Urothelium cell line (cell line): ENCODE results near the gene CREB3L4.
"Not testable (repeated sequence)": the region's sequence is repeated elsewhere in the genome, so short reads cannot be mapped to it uniquely, and the experiment has no call there.

Experiments used
- DNase-seq: peaks from one replicate; pipeline ENCODE4 v3.0.0; 2011; ENCODE audit warnings: low spot score, mixed read lengths
- FAIRE-seq: peaks from 2 replicates; lab custom pipeline; 2011; peaks lifted over from hg19 to GRCh38; lab: Jason Lieb, UNC

Gene CREB3L4

GRCh38 chr1:153958111-153958960 lies 9.4 kb upstream of the CREB3L4 start, which contains the start of gene CRTC2:
CRTC2 (minus strand) TSS chr1:153958612; CDS start chr1:153958497, 115 bp downstream.
- peak; percentile 77 for FAIRE-seq
- DNase-seq = peak; percentile 96

- FAIRE-seq = no peak
- DNase-seq = no peak
These were observed 8.8 kb upstream of the CREB3L4 start for GRCh38 chr1:153958961-153959260.

- DNase-seq (no peak), FAIRE-seq (no peak)
These were observed 8.2 kb upstream of the CREB3L4 start for GRCh38 chr1:153959454-153959853.

GRCh38 chr1:153960206-153960605 lies 7.5 kb upstream of the CREB3L4 start:
- no peak for DNase-seq
- FAIRE-seq = no peak

GRCh38 chr1:153961421-153961820 lies 6.3 kb upstream of the CREB3L4 start:
- no peak for DNase-seq
- FAIRE-seq = no peak

GRCh38 chr1:153962088-153963029 lies 5.3 kb upstream of the CREB3L4 start:
- no peak for FAIRE-seq
- DNase-seq = peak; percentile 22

GRCh38 chr1:153963030-153963849 lies 4.5 kb upstream of the CREB3L4 start, which contains the start of gene SLC39A1:
SLC39A1 (minus strand) TSS chr1:153963537; CDS start chr1:153962715, 822 bp downstream.
- FAIRE-seq (peak; percentile 82), DNase-seq (peak; percentile 96)

GRCh38 chr1:153963850-153964331 lies 3.8 kb upstream of the CREB3L4 start:
- DNase-seq (peak; percentile 55), FAIRE-seq (no peak)

- FAIRE-seq = no peak
These were observed 280 bp downstream of the CREB3L4 start for GRCh38 chr1:153968000-153968363.

GRCh38 chr1:153968408-153968807 lies 706 bp downstream of the CREB3L4 start:
- no peak for DNase-seq
- FAIRE-seq = no peak

More at GRCh38 chr1:153968000-153968363, 280 bp downstream of the CREB3L4 start:
- DNase-seq = no peak

- no peak for FAIRE-seq
These were observed 1.3 kb downstream of the CREB3L4 start for GRCh38 chr1:153968972-153969371.

GRCh38 chr1:153970346-153970745 lies 2.6 kb downstream of the CREB3L4 start:
- DNase-seq = no peak
- no peak for FAIRE-seq

More at GRCh38 chr1:153968972-153969371, 1.3 kb downstream of the CREB3L4 start:
- DNase-seq = no peak

GRCh38 chr1:153973071-153973470 lies 5.4 kb downstream of the CREB3L4 start:
- FAIRE-seq (no peak), DNase-seq (no peak)

GRCh38 chr1:153973525-153973924 lies 5.8 kb downstream of the CREB3L4 start:
- DNase-seq (no peak), FAIRE-seq (no peak)

- no peak for FAIRE-seq
- DNase-seq = no peak
These were observed 9.1 kb downstream of the CREB3L4 start for GRCh38 chr1:153976819-153977249.

- DNase-seq (peak; percentile 89), FAIRE-seq (no peak)
These were observed 9.8 kb downstream of the CREB3L4 start, which contains the start of gene JTB for GRCh38 chr1:153977250-153978240. JTB (minus strand) TSS chr1:153977674; CDS start chr1:153977252, 422 bp downstream.

GRCh38 chr1:153978274-153978909 lies 10.7 kb downstream of the CREB3L4 start:
- FAIRE-seq = no peak
- DNase-seq = no peak

- not testable (repeated sequence) for FAIRE-seq, DNase-seq
These were observed 11.4 kb downstream of the CREB3L4 start for GRCh38 chr1:153979091-153979490.
